H9 (cell line): ENCODE results near the gene PLCB1. TPM values are rescaled to one million over a fixed set of nuclear protein-coding genes. Genes with fewer than 3 reads are reported as not detected.

Experiments used
- DNase-seq: peaks from one replicate; pipeline ENCODE4 v3.0.0-alpha.2; 2017
- H2AFZ ChIP-seq: one replicate; pipeline ENCODE4 v1.6.1; 2013; ENCODE audit warnings: mild to moderate bottlenecking, low read length, control low read depth, moderate library complexity
- H2AK5ac ChIP-seq: 2 replicates; pipeline ENCODE4 v1.6.1; 2013; ENCODE audit warnings: low read length, control low read depth, mixed read lengths; ENCODE audit not compliant: insufficient read length
- H2BK120ac ChIP-seq: one replicate; pipeline ENCODE4 v1.6.1; 2013; ENCODE audit warnings: low read depth, mild to moderate bottlenecking, low read length, control low read depth, inconsistent platforms; ENCODE audit not compliant: poor library complexity, severe bottlenecking
- H2BK12ac ChIP-seq: 2 replicates; pipeline ENCODE4 v1.6.1; 2013; ENCODE audit warnings: low read length, control low read depth, mixed read lengths, low read depth; ENCODE audit not compliant: insufficient read length
- H2BK15ac ChIP-seq: 2 replicates; pipeline ENCODE4 v1.6.1; 2013; ENCODE audit warnings: low read depth, low read length, control low read depth
- H2BK20ac ChIP-seq: one replicate; pipeline ENCODE4 v1.6.1; 2013; ENCODE audit warnings: low read depth, mild to moderate bottlenecking, low read length, control low read depth, inconsistent platforms; ENCODE audit not compliant: poor library complexity, severe bottlenecking
- H2BK5ac ChIP-seq: 2 replicates; pipeline ENCODE4 v1.6.1; 2013; ENCODE audit warnings: low read length, control low read depth, mixed read lengths; ENCODE audit not compliant: insufficient read length
- H3K14ac ChIP-seq: 2 replicates; pipeline ENCODE4 v1.6.1; 2013; ENCODE audit warnings: low read length, control low read depth; ENCODE audit not compliant: insufficient read depth
- H3K18ac ChIP-seq: 2 replicates; pipeline ENCODE4 v1.6.1; 2013; ENCODE audit warnings: low read depth, mild to moderate bottlenecking, mixed read lengths, low read length, control low read depth; ENCODE audit not compliant: insufficient read length
- H3K23ac ChIP-seq: 2 replicates; pipeline ENCODE4 v1.6.1; 2013; ENCODE audit warnings: low read length, control low read depth, mixed read lengths, low read depth; ENCODE audit not compliant: insufficient read length
- H3K23me2 ChIP-seq: 2 replicates; pipeline ENCODE4 v1.6.1; 2013; ENCODE audit warnings: low read depth, mild to moderate bottlenecking, mixed read lengths, low read length, control low read depth; ENCODE audit not compliant: insufficient read length, poor library complexity, severe bottlenecking
- H3K27ac ChIP-seq: 2 replicates; pipeline ENCODE4 v1.5.1; 2013; ENCODE audit warnings: low read length, control low read depth, mixed read lengths, low read depth; ENCODE audit not compliant: insufficient read length
- H3K27me3 ChIP-seq: 2 replicates; pipeline ENCODE4 v1.6.1; 2013; ENCODE audit warnings: low read length, control low read depth, inconsistent platforms; ENCODE audit not compliant: insufficient read depth
- H3K4ac ChIP-seq: 2 replicates; pipeline ENCODE4 v1.6.1; 2013; ENCODE audit warnings: low read depth, mild to moderate bottlenecking, control low read depth, inconsistent platforms, low read length, moderate library complexity
- H3K4me1 ChIP-seq: 2 replicates; pipeline ENCODE4 v1.6.1; 2013; ENCODE audit warnings: low read length, control low read depth, inconsistent platforms; ENCODE audit not compliant: insufficient read depth
- H3K4me2 ChIP-seq: 2 replicates; pipeline ENCODE4 v1.6.1; 2013; ENCODE audit warnings: low read length, control low read depth, mixed read lengths; ENCODE audit not compliant: insufficient read length, insufficient read depth
- H3K56ac ChIP-seq: 2 replicates; pipeline ENCODE4 v1.6.1; 2013; ENCODE audit warnings: low read depth, mild to moderate bottlenecking, mixed read lengths, low read length, control low read depth; ENCODE audit not compliant: insufficient read length
- H3K79me1 ChIP-seq: 2 replicates; pipeline ENCODE4 v1.6.1; 2013; ENCODE audit warnings: low read depth, mild to moderate bottlenecking, moderate library complexity, low read length, control low read depth, inconsistent platforms; ENCODE audit not compliant: insufficient read depth, poor library complexity, severe bottlenecking
- H3K79me2 ChIP-seq: 2 replicates; pipeline ENCODE4 v1.6.1; 2013; ENCODE audit warnings: low read length, control low read depth, inconsistent platforms; ENCODE audit not compliant: insufficient read depth
- H3K9ac ChIP-seq: 2 replicates; pipeline ENCODE4 v1.6.1; 2013; ENCODE audit warnings: low read length, control low read depth, mixed read lengths; ENCODE audit not compliant: insufficient read length; ENCODE audit errors: extremely low read depth
- H3K9me3 ChIP-seq: one replicate; pipeline ENCODE4 v1.6.1; 2013; ENCODE audit warnings: low read depth, low read length, inconsistent platforms; ENCODE audit not compliant: control insufficient read depth
- H3T11ph ChIP-seq: one replicate; pipeline ENCODE4 v1.6.1; 2013; ENCODE audit warnings: mild to moderate bottlenecking, low read length, control low read depth, inconsistent platforms
- H4K20me1 ChIP-seq: one replicate; pipeline ENCODE4 v1.6.1; 2013; ENCODE audit not compliant: control insufficient read depth, insufficient read length, insufficient read depth
- H4K5ac ChIP-seq: 2 replicates; pipeline ENCODE4 v1.6.1; 2013; ENCODE audit warnings: low read depth, mild to moderate bottlenecking, mixed read lengths, low read length, control low read depth; ENCODE audit not compliant: insufficient read length
- H4K8ac ChIP-seq: replicated peaks from 2 replicates; pipeline ENCODE4 v1.6.1; 2013; ENCODE audit warnings: low read length, control low read depth, mixed read lengths, low read depth; ENCODE audit not compliant: insufficient read length
- H4K91ac ChIP-seq: 2 replicates; pipeline ENCODE4 v1.6.1; 2013; ENCODE audit warnings: low read depth, mild to moderate bottlenecking, moderate library complexity, mixed read lengths, low read length, control low read depth; ENCODE audit not compliant: insufficient read length
- H3K27ac Mint-ChIP-seq, 3 experiments: 2 replicates in 2 of 3; 3 replicates in 1 of 3; pipeline ENCODE4 v1.8.0; 2020 to 2021; ENCODE audit warnings: mixed read lengths in 3 of 3, mild to moderate bottlenecking in 1 of 3, moderate library complexity in 1 of 3
- H3K27me3 Mint-ChIP-seq: 2 replicates; pipeline ENCODE4 v1.8.0; 2021; ENCODE audit warnings: low read depth, mild to moderate bottlenecking, moderate library complexity, mixed read lengths
- H3K36me3 Mint-ChIP-seq, 3 experiments: 2 replicates in 2 of 3; 3 replicates in 1 of 3; pipeline ENCODE4 v1.8.0; 2020 to 2021; ENCODE audit warnings: low read depth in 3 of 3, mixed read lengths in 3 of 3; ENCODE audit not compliant: insufficient read depth in 1 of 3
- H3K4me1 Mint-ChIP-seq, 2 experiments: 2 replicates each; pipeline ENCODE4 v1.8.0; 2020; ENCODE audit warnings: mixed read lengths in 2 of 2
- H3K4me3 Mint-ChIP-seq, 2 experiments: 2 replicates in 1 of 2; 3 replicates in 1 of 2; pipeline ENCODE4 v1.8.0; 2020 to 2021; ENCODE audit warnings: mild to moderate bottlenecking in 2 of 2, mixed read lengths in 2 of 2, moderate library complexity in 1 of 2
- H3K9me3 Mint-ChIP-seq, 2 experiments: 2 replicates in 1 of 2; 3 replicates in 1 of 2; pipeline ENCODE4 v1.8.0; 2020; ENCODE audit warnings: mild to moderate bottlenecking in 2 of 2, mixed read lengths in 2 of 2, moderate library complexity in 1 of 2
- CTCF ChIP-seq: fragments of 200-600 bp; sonication (generic); conservative IDR thresholded peaks from 3 replicates; pipeline ENCODE4 v1.8.0; 2021; ENCODE audit warnings: antibody characterized with exemption, mild to moderate bottlenecking
- WGBS: extraction: QIAGEN DNeasy Blood & Tissue Kit; methylation state at CpG from one replicate; pipeline ENCODE4 v1.1.7; 2013; ENCODE audit warnings: missing lambda C conversion rate, low lambda C conversion rate, mixed read lengths; ENCODE audit not compliant: insufficient read length; ENCODE audit errors: extremely low coverage; 5-methylcytosine and 5-hydroxymethylcytosine counted together
- total RNA-seq: library from RNA; stranded (reverse); gene quantifications from 2 replicates; pipeline ENCODE4 v1.2.1, GENCODE V29; 2021

PLCB1 gene
- total RNA-seq, 1 experiment from 2014 or later = 11.5 TPM

- Histone ChIP-seq H4K91ac (no peak overlapping the region), H3K4me1 (no peaks in the 10 kb centered on the region), H3K9me3 (no peaks in the 10 kb centered on the region), H3K23ac (no peak overlapping the region), H3K4me2 (no peak overlapping the region), H3K9ac (no peak overlapping the region), H2BK5ac (no peak overlapping the region), H3K27me3 (no peaks in the 10 kb centered on the region), H2BK120ac (no peak overlapping the region), H3K4ac (no peak overlapping the region), H2AK5ac (no peak overlapping the region), H3K14ac (no peak overlapping the region), H4K20me1 (no peaks in the 10 kb centered on the region), H3K79me2 (no peaks in the 10 kb centered on the region), H2BK12ac (no peak overlapping the region), H3T11ph (no peak overlapping the region), H3K23me2 (no peaks in the 10 kb centered on the region), H3K79me1 (no peaks in the 10 kb centered on the region), H2AFZ (no peak overlapping the region), H2BK15ac (no peak overlapping the region), H3K56ac (no peak overlapping the region), H2BK20ac (no peak overlapping the region), H3K18ac (no peak overlapping the region), H4K8ac (no peak overlapping the region), H3K27ac (no peak overlapping the region), H4K5ac (no peak overlapping the region)
- Mint-ChIP-seq H3K9me3 (peaks cover 16 to 18% of the 10 kb centered on the region in 2 experiments; a peak in 4 of 5 replicates), H3K27me3 (no peaks in the 10 kb centered on the region; the same call in 1 of the 2 replicates), H3K36me3 (peaks cover 7 to 12% (median 7%) of the 10 kb centered on the region in 3 experiments), H3K4me1 (no peaks in the 10 kb centered on the region), H3K4me3 (no peak overlapping the region), H3K27ac (no peak overlapping the region)
- no CpG with 5 or more reads among the region's 2 CpGs for WGBS
- no peak for DNase-seq
- no peak for TF ChIP-seq CTCF
Measured at GRCh38 chr20:8154638-8155037, 22.6 kb downstream of the PLCB1 start.
